Ovary (tissue), 9 donors: ENCODE results near the gene SFMBT2. TPM values are rescaled to one million over a fixed set of nuclear protein-coding genes. Genes with fewer than 3 reads are reported as not detected.
A peak's percentile ranks its signal among the peaks of the same experiment; 100 is the strongest.

Experiments
- DNase-seq, 5 donors: peaks; one replicate each; pipeline ENCODE4 v3.0.0-alpha.2; 2019 to 2020
- H3K27ac ChIP-seq, 2 donors: fragments of 200-600 bp; one replicate each; pipeline versions ENCODE4 v1.5.1 to v1.8.0; 2019 to 2022
- H3K27me3 ChIP-seq: fragments of 200-600 bp; one replicate; pipeline ENCODE4 v1.8.0; 2022
- H3K36me3 ChIP-seq: fragments of 200-600 bp; sonication (generic); one replicate; pipeline ENCODE4 v1.5.1; 2019
- H3K4me1 ChIP-seq: one replicate; pipeline ENCODE4 v1.8.1; 2013; ENCODE audit warnings: mild to moderate bottlenecking, moderate library complexity; ENCODE audit not compliant: insufficient read depth
- H3K4me3 ChIP-seq: fragments of 200-600 bp; sonication (generic); one replicate; pipeline ENCODE4 v1.5.1; 2017
- H3K9me3 ChIP-seq, 2 donors: fragments of 200-600 bp in 1 of 2; sonication (generic) in 1 of 2; one replicate each; pipeline versions ENCODE4 v1.5.1 to v1.8.1; 2013 to 2019; ENCODE audit warnings: mild to moderate bottlenecking in 1 of 2, moderate library complexity in 1 of 2
- EP300 ChIP-seq: sonication (generic); formaldehyde crosslinking; IDR thresholded peaks from one replicate; pipeline ENCODE4 v1.6.1; 2017; ENCODE audit warnings: antibody characterized with exemption
- POLR2A ChIP-seq: fragments of 450-650 bp; IDR thresholded peaks from one replicate; pipeline ENCODE4 v1.6.1; 2017; ENCODE audit warnings: antibody characterized with exemption, mild to moderate bottlenecking, moderate library complexity
- WGBS, 3 donors: extraction: QIAGEN DNeasy Blood & Tissue Kit in 1 of 3; methylation state at CpG; one replicate each; pipeline versions ENCODE4 v1.1.5 to v1.1.7; 2013 to 2017; 5-methylcytosine and 5-hydroxymethylcytosine counted together
- intact Hi-C, 4 donors: fragments of 100-400 bp; cut with DNase I; formaldehyde crosslinking; loops; one replicate each; pipeline versions ENCODE4 v1.11.0 to v1.15.1; 2022 to 2023
- polyA plus RNA-seq, 2 donors: library from polyadenylated mRNA; stranded (reverse); fragments of 200-250 nt in 1 of 2; fragments of 350-450 nt in 1 of 2; fragmentation: Illumina TruSeq in 1 of 2; extraction: RNeasy Lipid Tissue Mini Kit (QIAGEN cat#74804) in 1 of 2; gene quantifications; one replicate each; pipeline ENCODE4 v1.2.3, GENCODE V29; 2013 to 2014
- total RNA-seq, 7 donors: library from RNA; depleted of rRNA in 2 of 7; stranded (reverse); fragments of >200 nt in 2 of 7; fragmentation: NEBNext Ultra II Directional in 3 of 7; extraction: Animal tissue kit (Norgen Biotek cat#: 25700) in 3 of 7; gene quantifications; one replicate each; pipeline versions ENCODE4 v1.1.0 to v1.2.4, GENCODE V29; 2016 to 2023
- TF ChIP-seq, protein P1 (sequence below), 3 donors: fragments of 450-650 bp in 2 of 3; fragments of 200-600 bp in 1 of 3; IDR thresholded peaks; one replicate each; pipeline versions ENCODE4 v1.5.1 to v1.8.0; 2016 to 2022; ENCODE audit warnings: antibody characterized with exemption in 3 of 3, mild to moderate bottlenecking in 1 of 3
- donor health status: DM: no; HTN: no; CAD: no; lungs with moderate emphysema.
- donor health status: DM: no; HTN: no; CAD: no.
- donor health status: Bipolar disorder and iron deficiency.
- donor health status: DM: yes; HTN: yes; CAD: no.
- donor health status: DM: no; HTN: no; CAD: no.
- donor health status: DM: yes; HTN: yes; CAD: no.

Gene SFMBT2
- total and polyA plus RNA-seq, 9 donors = 5.0 to 28.1 (median 17.8) TPM

DNA sequence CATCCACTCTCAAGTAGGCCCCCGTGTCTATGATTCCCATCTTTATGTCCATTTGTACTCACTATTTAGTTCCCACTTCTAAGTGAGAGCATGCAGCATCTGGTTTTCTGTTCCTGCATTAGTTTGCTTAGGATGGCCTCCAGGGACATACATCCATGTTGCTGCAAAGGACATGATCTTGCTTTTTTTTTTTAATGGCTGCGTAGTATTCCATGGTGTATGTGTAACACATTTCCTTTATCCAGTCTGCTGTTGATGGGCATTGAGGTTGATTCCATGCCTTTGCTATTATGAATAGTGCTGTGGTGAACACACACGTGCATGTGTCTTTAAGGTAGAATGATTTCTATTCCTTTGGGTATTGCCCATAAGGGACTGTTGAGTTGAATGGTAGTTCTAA is 67.8 kb downstream of the SFMBT2 start:
- 96 to 97% (median 97%) methylated on average over 3 of the region's 3 CpGs for WGBS, 3 donors

DNA sequence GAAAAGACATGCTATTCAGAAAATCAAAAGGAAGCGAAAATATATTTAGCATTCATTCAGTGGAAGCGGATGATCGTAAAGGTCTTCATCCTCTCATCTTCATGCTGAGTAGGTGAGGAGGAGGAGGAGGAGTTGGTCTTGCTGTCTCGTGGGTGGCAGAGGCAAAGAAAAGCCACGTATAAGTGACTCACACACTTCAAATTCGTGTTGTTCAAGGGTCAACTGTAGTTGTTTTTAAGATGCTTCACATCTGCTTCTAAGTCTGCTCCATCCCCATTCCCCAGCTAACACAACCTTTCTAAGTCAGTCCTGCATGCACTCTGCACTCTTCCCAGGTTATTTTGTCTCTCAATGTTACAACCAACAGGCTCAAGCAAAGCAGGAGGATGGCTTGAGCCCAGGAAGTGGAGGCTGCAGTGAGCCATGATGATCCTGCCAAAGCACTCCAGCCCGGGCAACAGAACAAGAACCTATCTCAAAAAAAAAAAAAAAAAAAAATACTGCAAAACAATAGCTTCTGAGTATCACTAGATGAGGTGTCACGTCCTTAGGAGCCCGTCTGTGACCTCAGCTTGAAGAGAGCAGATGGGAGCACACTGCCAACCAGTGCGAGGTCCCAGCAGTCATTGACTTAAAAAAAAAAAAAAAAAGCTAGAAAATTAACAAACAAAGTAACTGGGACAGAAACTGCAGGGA is 70.5 kb downstream of the SFMBT2 start:
- H3K4me1 ChIP-seq = peaks cover 2% of the 10 kb centered on the region
- DNase-seq = peak in 1 of 5 donors; percentile 60
- intact Hi-C loops = no loop called here
- H3K27ac ChIP-seq = no peak overlapping the region
- H3K9me3 ChIP-seq = no peaks in the 10 kb centered on the region
- H3K4me3 ChIP-seq = no peak overlapping the region
- no peaks in the 10 kb centered on the region for H3K27me3 ChIP-seq
- WGBS, 3 donors = 40 to 47% (median 44%) methylated on average over 10 of the region's 10 CpGs
- TF ChIP-seq EP300 (no peak), POLR2A (no peak)
- TF ChIP-seq, protein P1, sequence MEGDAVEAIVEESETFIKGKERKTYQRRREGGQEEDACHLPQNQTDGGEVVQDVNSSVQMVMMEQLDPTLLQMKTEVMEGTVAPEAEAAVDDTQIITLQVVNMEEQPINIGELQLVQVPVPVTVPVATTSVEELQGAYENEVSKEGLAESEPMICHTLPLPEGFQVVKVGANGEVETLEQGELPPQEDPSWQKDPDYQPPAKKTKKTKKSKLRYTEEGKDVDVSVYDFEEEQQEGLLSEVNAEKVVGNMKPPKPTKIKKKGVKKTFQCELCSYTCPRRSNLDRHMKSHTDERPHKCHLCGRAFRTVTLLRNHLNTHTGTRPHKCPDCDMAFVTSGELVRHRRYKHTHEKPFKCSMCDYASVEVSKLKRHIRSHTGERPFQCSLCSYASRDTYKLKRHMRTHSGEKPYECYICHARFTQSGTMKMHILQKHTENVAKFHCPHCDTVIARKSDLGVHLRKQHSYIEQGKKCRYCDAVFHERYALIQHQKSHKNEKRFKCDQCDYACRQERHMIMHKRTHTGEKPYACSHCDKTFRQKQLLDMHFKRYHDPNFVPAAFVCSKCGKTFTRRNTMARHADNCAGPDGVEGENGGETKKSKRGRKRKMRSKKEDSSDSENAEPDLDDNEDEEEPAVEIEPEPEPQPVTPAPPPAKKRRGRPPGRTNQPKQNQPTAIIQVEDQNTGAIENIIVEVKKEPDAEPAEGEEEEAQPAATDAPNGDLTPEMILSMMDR (IDR thresholded peaks at IDR 0.05) = no peak
- no peaks in the 10 kb centered on the region for H3K36me3 ChIP-seq

More for the DNA sequence above, 67.8 kb downstream of the SFMBT2 start:
- DNase-seq = no peak
- Histone ChIP-seq H3K36me3 (no peaks in the 10 kb centered on the region), H3K27me3 (no peaks in the 10 kb centered on the region), H3K4me3 (no peak overlapping the region), H3K27ac (no peak overlapping the region), H3K4me1 (no peaks in the 10 kb centered on the region), H3K9me3 (no peaks in the 10 kb centered on the region)
- intact Hi-C loops = no loop called here
- TF ChIP-seq POLR2A (no peak), EP300 (no peak)
- TF ChIP-seq, protein P1 (IDR thresholded peaks at IDR 0.05) = no peak

DNA sequence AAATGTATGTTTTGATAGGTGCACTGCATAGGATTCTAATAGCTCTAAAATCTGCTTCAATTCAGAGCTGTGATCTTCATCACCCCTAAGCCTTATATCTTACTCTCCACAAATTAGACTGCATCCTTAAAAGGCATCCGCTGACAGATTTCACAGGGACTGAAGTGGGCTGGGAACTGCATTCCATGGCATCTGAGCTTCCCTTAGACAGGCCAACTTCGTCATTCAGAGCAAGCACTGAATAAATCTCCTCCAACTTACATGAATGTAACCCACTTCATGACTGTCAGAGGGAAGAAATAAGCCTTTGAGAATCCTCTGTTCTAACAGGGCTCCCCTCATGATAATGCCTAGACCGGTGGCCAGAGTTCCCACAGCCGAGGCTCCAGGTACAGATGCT is 71.3 kb downstream of the SFMBT2 start:
- H3K4me1 ChIP-seq = peaks cover 3% of the 10 kb centered on the region
- WGBS, 3 donors = 85 to 88% (median 87%) methylated on average over 4 of the region's 4 CpGs
- no peak overlapping the region for H3K4me3 ChIP-seq
- H3K36me3 ChIP-seq = no peaks in the 10 kb centered on the region
- no peaks in the 10 kb centered on the region for H3K27me3 ChIP-seq
- H3K9me3 ChIP-seq = no peaks in the 10 kb centered on the region
- H3K27ac ChIP-seq = no peak overlapping the region
- no peak for DNase-seq
- intact Hi-C loops = loop anchor here in 1 of 4 donors (10.0 kb wide), 1 partner anchor 65 kb away; no protein-coding TSS in a partner anchor
- TF ChIP-seq POLR2A (no peak), EP300 (no peak)
- TF ChIP-seq, protein P1 (IDR thresholded peaks at IDR 0.05) = no peak

DNA sequence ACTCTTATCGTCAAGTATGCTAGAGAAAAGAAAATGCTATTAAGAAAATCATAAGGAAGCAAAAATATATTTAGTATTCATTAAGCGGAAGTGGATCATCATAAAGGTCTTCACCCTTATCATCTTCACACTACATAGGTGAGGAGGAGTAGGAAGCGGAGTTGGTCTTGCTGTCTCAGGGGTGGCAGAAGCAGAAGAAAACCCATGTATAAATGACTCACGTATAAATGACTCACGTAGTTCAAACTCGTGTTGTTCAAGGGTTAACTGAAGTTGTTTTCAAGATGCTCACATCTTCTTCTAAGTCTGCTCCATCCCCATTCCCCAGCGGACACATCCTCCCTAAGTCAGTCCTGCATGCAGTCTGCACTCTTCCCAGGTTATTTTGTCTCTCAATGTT is 72.4 kb downstream of the SFMBT2 start:
- intact Hi-C loops = loop anchor here in 1 of 4 donors (10.0 kb wide), 1 partner anchor 66 kb away; no protein-coding TSS in a partner anchor
- no peaks in the 10 kb centered on the region for H3K36me3 ChIP-seq
- DNase-seq = no peak
- H3K27me3 ChIP-seq = no peaks in the 10 kb centered on the region
- H3K9me3 ChIP-seq = no peaks in the 10 kb centered on the region
- TF ChIP-seq, protein P1 (IDR thresholded peaks at IDR 0.05) = no peak
- TF ChIP-seq EP300 (no peak), POLR2A (no peak)
- 96 to 97% (median 97%) methylated on average over 7 of the region's 7 CpGs for WGBS, 3 donors
- H3K4me3 ChIP-seq = no peak overlapping the region
- H3K27ac ChIP-seq = no peak overlapping the region
- peaks cover 7% of the 10 kb centered on the region for H3K4me1 ChIP-seq
